PC-9 (cell line): ENCODE data around the gene TRPV3. TPM values are rescaled to one million over a fixed set of nuclear protein-coding genes. Genes with fewer than 3 reads are reported as not detected.
A peak's percentile ranks its signal among the peaks of the same experiment; 100 is the strongest.
"Not testable (repeated sequence)": the region's sequence is repeated elsewhere in the genome, so short reads cannot be mapped to it uniquely, and the experiment has no call there.

ENCODE experiments used
- BruUV-seq: library from RNA; stranded (reverse); fragments of 400-500 nt; replicated peaks from 2 replicates; lab custom pipeline; 2021; lab: Mats Ljungman, UMichigan
- CTCF ChIA-PET: fragments of 300-600 bp; sonication (Branson Sonifier 250); formaldehyde crosslinking; loops from one replicate; lab custom pipeline; 2022; ENCODE audit warnings: antibody characterized with exemption; lab: Charles Lee
- POLR2A ChIA-PET: fragments of 300-600 bp; sonication (Branson Sonifier 250); formaldehyde crosslinking; loops from one replicate; lab custom pipeline; 2022; ENCODE audit warnings: antibody characterized with exemption; ENCODE audit not compliant: unreplicated experiment; lab: Charles Lee
- DNase-seq, 2 experiments: peaks; one replicate each; pipeline versions ENCODE4 v3.0.0 to v3.0.0-alpha.2; 2015 to 2022; ENCODE audit warnings: mixed read lengths in 1 of 2
- H2AFZ ChIP-seq: fragments of 200-600 bp; sonication (generic); 2 replicates; pipeline ENCODE4 v1.8.1; 2017; ENCODE audit warnings: antibody characterized with exemption
- H3F3A ChIP-seq: fragments of 200-600 bp; sonication (generic); 2 replicates; pipeline ENCODE4 v1.8.1; 2017; ENCODE audit warnings: antibody characterized with exemption, mild to moderate bottlenecking, low read depth; ENCODE audit not compliant: insufficient read depth
- H3K27ac ChIP-seq: fragments of 200-600 bp; sonication (generic); 2 replicates; pipeline ENCODE4 v1.6.1; 2016; ENCODE audit warnings: mixed run types
- H3K27me3 ChIP-seq: fragments of 200-600 bp; sonication (generic); 2 replicates; pipeline ENCODE4 v1.6.1; 2016; ENCODE audit warnings: low read depth, mixed run types; ENCODE audit not compliant: insufficient read depth
- H3K36me3 ChIP-seq: fragments of 200-600 bp; sonication (generic); 2 replicates; pipeline ENCODE4 v1.6.1; 2016; ENCODE audit warnings: low read depth, mixed run types
- H3K4me1 ChIP-seq: fragments of 200-600 bp; sonication (generic); replicated peaks from 2 replicates; pipeline ENCODE4 v1.6.1; 2016; ENCODE audit warnings: mixed run types; ENCODE audit not compliant: insufficient read depth
- H3K4me2 ChIP-seq: fragments of 200-600 bp; sonication (generic); 2 replicates; pipeline ENCODE4 v1.6.1; 2017; ENCODE audit warnings: mixed run types
- H3K4me3 ChIP-seq: fragments of 200-600 bp; sonication (generic); 2 replicates; pipeline ENCODE4 v1.6.1; 2016; ENCODE audit warnings: mixed run types
- H3K79me2 ChIP-seq: fragments of 200-600 bp; sonication (generic); 2 replicates; pipeline ENCODE4 v1.6.1; 2017; ENCODE audit warnings: low read depth, mixed run types
- H3K9me2 ChIP-seq: fragments of 200-600 bp; sonication (generic); 2 replicates; pipeline ENCODE4 v1.8.1; 2017; ENCODE audit warnings: mild to moderate bottlenecking; ENCODE audit not compliant: insufficient read depth
- H3K9me3 ChIP-seq: fragments of 200-600 bp; sonication (generic); 2 replicates; pipeline ENCODE4 v1.8.1; 2016; ENCODE audit warnings: low read depth; ENCODE audit not compliant: insufficient read depth
- H4K20me1 ChIP-seq: fragments of 200-600 bp; sonication (generic); 2 replicates; pipeline ENCODE4 v1.8.1; 2017; ENCODE audit not compliant: insufficient read depth
- CTCF ChIP-seq: fragments of 200-600 bp; sonication (generic); conservative IDR thresholded peaks from 2 replicates; pipeline ENCODE4 v1.6.1; 2017; ENCODE audit warnings: mixed run types, antibody characterized with exemption, mild to moderate bottlenecking, moderate library complexity
- EZH2 ChIP-seq: fragments of 200-600 bp; sonication (generic); IDR thresholded peaks from 2 replicates; pipeline ENCODE4 v1.8.0; 2017; ENCODE audit warnings: antibody characterized with exemption, low read depth
- intact Hi-C: fragments of 100-400 bp; cut with micrococcal nuclease; formaldehyde crosslinking; loops from one replicate; pipeline ENCODE4 v1.10.0; 2022; ENCODE audit not compliant: unreplicated experiment
- total RNA-seq: library from RNA; stranded (reverse); gene quantifications from 2 replicates; pipeline ENCODE4 v1.2.3, GENCODE V29; 2021

TRPV3 gene
- total RNA-seq, 1 experiment from 2014 or later = 1.9 TPM

GRCh38 chr17:3566551-3566950, 8.9 kb upstream of the TRPV3 start:
- Histone ChIP-seq H3F3A (peaks cover 8% of the 10 kb centered on the region; the same call in 1 of the 2 replicates), H3K79me2 (no peaks in the 10 kb centered on the region), H3K9me3 (no peaks in the 10 kb centered on the region), H3K4me2 (no peak overlapping the region), H3K27ac (no peak overlapping the region), H3K4me3 (no peak overlapping the region), H3K36me3 (no peaks in the 10 kb centered on the region), H3K4me1 (no peaks in the 10 kb centered on the region), H4K20me1 (no peaks in the 10 kb centered on the region), H3K9me2 (no peaks in the 10 kb centered on the region), H2AFZ (no peak overlapping the region), H3K27me3 (no peaks in the 10 kb centered on the region)
- TF ChIP-seq CTCF = no peak
- no peak for TF ChIP-seq EZH2
- ChIA-PET POLR2A (interaction anchor here (0.7 kb wide), 1 partner anchor 26 kb away, joined by 4 read pairs; no protein-coding TSS in a partner anchor), CTCF (interaction anchor here (0.7 kb wide), 1 partner anchor 8 kb away, joined by 3 read pairs; no protein-coding TSS in a partner anchor)
- intact Hi-C loops = no loop called here
- DNase-seq = no peak
- no TSS peak for BruUV-seq

- no TSS peak for BruUV-seq
- ChIA-PET POLR2A (no interaction called here), CTCF (no interaction called here)
- intact Hi-C loops = no loop called here
- no peak overlapping the region for H2AFZ ChIP-seq
- no peak overlapping the region for H3K4me2 ChIP-seq
- no peaks in the 10 kb centered on the region for H3K9me3 ChIP-seq
- H3K36me3 ChIP-seq = no peaks in the 10 kb centered on the region
- no peaks in the 10 kb centered on the region for H3K79me2 ChIP-seq
- peaks cover 4% of the 10 kb centered on the region; the same call in 1 of the 2 replicates for H3F3A ChIP-seq
- no peak for DNase-seq
- H3K27me3 ChIP-seq = no peaks in the 10 kb centered on the region
- no peaks in the 10 kb centered on the region for H4K20me1 ChIP-seq
- H3K9me2 ChIP-seq = no peaks in the 10 kb centered on the region
- no peak overlapping the region for H3K27ac ChIP-seq
- TF ChIP-seq EZH2 = no peak
- TF ChIP-seq CTCF = no peak
- H3K4me3 ChIP-seq = no peak overlapping the region
- no peaks in the 10 kb centered on the region for H3K4me1 ChIP-seq
Measured at GRCh38 chr17:3565143-3565542, 7.5 kb upstream of the TRPV3 start.

GRCh38 chr17:3564241-3564640, 6.6 kb upstream of the TRPV3 start:
- H3K79me2 ChIP-seq, H3K27ac ChIP-seq, H3K9me2 ChIP-seq, H3K9me3 ChIP-seq, BruUV-seq, H3K4me1 ChIP-seq, H3K4me3 ChIP-seq, H2AFZ ChIP-seq, H3K27me3 ChIP-seq, POLR2A ChIA-PET, intact Hi-C loops, H4K20me1 ChIP-seq, H3F3A ChIP-seq, H3K4me2 ChIP-seq, DNase-seq, H3K36me3 ChIP-seq, CTCF ChIA-PET: not testable (repeated sequence)

GRCh38 chr17:3559270-3559645, 1.6 kb upstream of the TRPV3 start:
- no TSS peak for BruUV-seq
- H3K9me2 ChIP-seq = no peaks in the 10 kb centered on the region
- no peaks in the 10 kb centered on the region for H3K27me3 ChIP-seq
- no peak for DNase-seq
- H3K4me1 ChIP-seq = peaks cover 29% of the 10 kb centered on the region
- ChIA-PET POLR2A (interaction anchor here (0.7 to 1.3 kb wide), 3 partner anchors 77 to 108 kb away, joined by 4 to 7 read pairs (median 4); partner anchors contain the start of genes CTNS and SHPK), CTCF (no interaction called here)
- H3K4me2 ChIP-seq = peak overlapping the region; percentile 68
- no peaks in the 10 kb centered on the region for H4K20me1 ChIP-seq
- no peak for TF ChIP-seq CTCF
- TF ChIP-seq EZH2 = no peak
- H3K36me3 ChIP-seq = no peaks in the 10 kb centered on the region
- H3K4me3 ChIP-seq = peak overlapping the region; percentile 7; the same call in 1 of the 2 replicates
- peaks cover 14% of the 10 kb centered on the region for H3F3A ChIP-seq
- H3K9me3 ChIP-seq = no peaks in the 10 kb centered on the region
- H3K27ac ChIP-seq = peak overlapping the region; percentile 60
- intact Hi-C loops = no loop called here
- H3K79me2 ChIP-seq = no peaks in the 10 kb centered on the region
- H2AFZ ChIP-seq = peak overlapping the region; percentile 69
